ENCODE results near the gene XAGE2.

DNA sequence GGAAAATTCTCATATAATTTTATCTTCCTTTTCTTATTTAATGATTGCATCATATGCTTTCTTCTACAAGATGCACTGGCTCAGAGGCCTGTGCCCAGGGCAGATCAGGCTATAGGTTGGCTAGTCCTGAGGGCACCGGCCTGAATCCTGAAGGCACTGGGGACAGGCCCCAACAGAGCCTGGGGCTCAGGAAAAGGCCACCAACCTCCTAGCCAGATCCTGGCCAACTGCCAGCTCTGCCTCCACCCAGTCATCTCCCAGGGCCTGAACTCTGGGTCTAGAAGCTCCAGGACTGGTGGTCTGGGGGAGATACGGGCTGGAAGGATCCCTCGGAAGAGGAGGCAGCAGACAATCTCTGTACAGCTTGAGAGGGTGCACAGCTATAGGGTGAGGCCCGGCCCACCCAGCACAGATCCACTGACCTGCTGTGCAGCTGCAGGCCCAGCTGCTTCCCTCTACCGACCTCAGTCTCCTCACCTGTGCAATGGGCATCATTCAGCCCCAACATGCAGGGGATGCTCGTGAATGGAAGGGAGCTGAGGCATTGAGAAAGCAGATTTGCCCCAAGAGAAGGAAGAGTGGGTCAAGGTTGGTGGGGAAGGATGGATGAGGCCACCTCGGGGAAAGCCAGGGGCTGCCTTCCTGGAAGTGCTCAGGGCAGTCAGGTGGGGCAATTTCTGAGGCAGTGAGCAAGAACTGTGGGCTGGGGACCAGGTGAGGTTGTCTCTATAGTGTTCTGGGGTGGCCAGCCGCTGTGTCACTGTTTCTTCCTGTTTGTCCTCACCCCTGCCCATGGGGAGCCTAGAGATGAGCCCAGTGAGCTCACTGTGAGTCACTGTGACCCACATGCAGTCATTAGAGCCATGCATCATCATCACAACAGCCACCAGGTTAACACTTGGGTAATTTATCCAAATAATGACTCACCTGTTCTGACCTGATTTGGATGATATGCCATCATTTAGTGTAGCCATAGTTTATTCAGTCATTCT lies 22.4 kb upstream of the XAGE2 start:
- TF ChIP-seq, protein P1, sequence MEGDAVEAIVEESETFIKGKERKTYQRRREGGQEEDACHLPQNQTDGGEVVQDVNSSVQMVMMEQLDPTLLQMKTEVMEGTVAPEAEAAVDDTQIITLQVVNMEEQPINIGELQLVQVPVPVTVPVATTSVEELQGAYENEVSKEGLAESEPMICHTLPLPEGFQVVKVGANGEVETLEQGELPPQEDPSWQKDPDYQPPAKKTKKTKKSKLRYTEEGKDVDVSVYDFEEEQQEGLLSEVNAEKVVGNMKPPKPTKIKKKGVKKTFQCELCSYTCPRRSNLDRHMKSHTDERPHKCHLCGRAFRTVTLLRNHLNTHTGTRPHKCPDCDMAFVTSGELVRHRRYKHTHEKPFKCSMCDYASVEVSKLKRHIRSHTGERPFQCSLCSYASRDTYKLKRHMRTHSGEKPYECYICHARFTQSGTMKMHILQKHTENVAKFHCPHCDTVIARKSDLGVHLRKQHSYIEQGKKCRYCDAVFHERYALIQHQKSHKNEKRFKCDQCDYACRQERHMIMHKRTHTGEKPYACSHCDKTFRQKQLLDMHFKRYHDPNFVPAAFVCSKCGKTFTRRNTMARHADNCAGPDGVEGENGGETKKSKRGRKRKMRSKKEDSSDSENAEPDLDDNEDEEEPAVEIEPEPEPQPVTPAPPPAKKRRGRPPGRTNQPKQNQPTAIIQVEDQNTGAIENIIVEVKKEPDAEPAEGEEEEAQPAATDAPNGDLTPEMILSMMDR (IDR thresholded peaks at IDR 0.05): no peak
- no peak for TF ChIP-seq POLR2A (IDR thresholded peaks at IDR 0.05)

All from thyroid gland (tissue), 4 donors.